IMR-90 (cell line): Measurements from ENCODE around the gene GFY. TPM values are rescaled to one million over a fixed set of nuclear protein-coding genes. Genes with fewer than 3 reads are reported as not detected.

Experiments
- ATAC-seq: fragments of 200-7000 bp; cut with Tn5 transposase; 2 replicates; pipeline ENCODE4 v1.9.1; 2020; ENCODE audit warnings: low read depth, mild to moderate bottlenecking, moderate library complexity
- BruUV-seq: library from RNA; stranded (reverse); fragments of 400-500 nt; replicated peaks from 2 replicates; lab custom pipeline; 2021; lab: Mats Ljungman, UMichigan
- CTCF ChIA-PET: fragments of 300-600 bp; formaldehyde crosslinking; extraction: SDS; loops from one replicate; lab custom pipeline; 2021; ENCODE audit warnings: antibody characterized with exemption; lab: Yijun Ruan, JAX
- POLR2A ChIA-PET: fragments of 300-600 bp; sonication (Branson Sonifier 250); formaldehyde crosslinking; loops from one replicate; lab custom pipeline; 2022; ENCODE audit warnings: antibody characterized with exemption; ENCODE audit not compliant: unreplicated experiment; lab: Charles Lee
- DNase-seq: peaks from one replicate; pipeline ENCODE4 v3.0.0; 2013
- H2AFZ ChIP-seq: replicated peaks from 2 replicates; pipeline ENCODE3; 2013; ENCODE audit warnings: low read length, mild to moderate bottlenecking; ENCODE audit not compliant: poor library complexity
- H2AK5ac ChIP-seq: 2 replicates; pipeline ENCODE4 v1.6.1; 2013; ENCODE audit warnings: low read depth, low read length, inconsistent platforms
- H2AK9ac ChIP-seq: replicated peaks from 2 replicates; pipeline ENCODE3; 2013; ENCODE audit warnings: mild to moderate bottlenecking, low read depth, low read length, moderate library complexity; ENCODE audit not compliant: poor library complexity
- H2BK120ac ChIP-seq: 2 replicates; pipeline ENCODE4 v1.6.1; 2013; ENCODE audit warnings: low read depth, low read length, inconsistent platforms
- H2BK15ac ChIP-seq: 3 replicates; pipeline ENCODE4 v1.6.1; 2013; ENCODE audit warnings: low read depth, low read length, inconsistent platforms
- H2BK20ac ChIP-seq: 2 replicates; pipeline ENCODE4 v1.6.1; 2013; ENCODE audit warnings: low read depth, mild to moderate bottlenecking, inconsistent platforms, low read length, moderate library complexity
- H2BK5ac ChIP-seq: 2 replicates; pipeline ENCODE4 v1.6.1; 2013; ENCODE audit warnings: mild to moderate bottlenecking, low read depth, low read length, inconsistent platforms; ENCODE audit not compliant: poor library complexity, severe bottlenecking
- H3K14ac ChIP-seq: replicated peaks from 2 replicates; pipeline ENCODE4 v1.6.1; 2013; ENCODE audit warnings: low read depth, low read length, inconsistent platforms
- H3K18ac ChIP-seq: 2 replicates; pipeline ENCODE4 v1.6.1; 2013; ENCODE audit warnings: low read depth, low read length, control low read depth
- H3K23ac ChIP-seq: 2 replicates; pipeline ENCODE4 v1.6.1; 2013; ENCODE audit warnings: low read depth, low read length, inconsistent platforms
- H3K27ac ChIP-seq: 2 replicates; pipeline ENCODE4 v1.5.1; 2013; ENCODE audit warnings: mild to moderate bottlenecking, control low read depth, low read length; ENCODE audit not compliant: insufficient read depth
- H3K27me3 ChIP-seq: 2 replicates; pipeline ENCODE4 v1.6.1; 2013; ENCODE audit warnings: low read length; ENCODE audit not compliant: control insufficient read depth, insufficient read depth
- H3K36me3 ChIP-seq: 2 replicates; pipeline ENCODE4 v1.6.1; 2013; ENCODE audit warnings: low read length, mixed read lengths; ENCODE audit not compliant: control insufficient read depth, insufficient read depth
- H3K4ac ChIP-seq: 2 replicates; pipeline ENCODE4 v1.6.1; 2013; ENCODE audit warnings: low read depth, low read length, inconsistent platforms
- H3K4me1 ChIP-seq: 2 replicates; pipeline ENCODE4 v1.6.1; 2013; ENCODE audit warnings: low read length, mixed read lengths; ENCODE audit not compliant: control insufficient read depth, insufficient read depth
- H3K4me2 ChIP-seq: 2 replicates; pipeline ENCODE4 v1.6.1; 2013; ENCODE audit warnings: low read depth, mild to moderate bottlenecking, control low read depth, low read length, moderate library complexity
- H3K4me3 ChIP-seq: 2 replicates; pipeline ENCODE4 v1.5.1; 2013; ENCODE audit warnings: low read depth, mild to moderate bottlenecking, control low read depth, low read length, moderate library complexity; ENCODE audit not compliant: insufficient read depth
- H3K56ac ChIP-seq: 2 replicates; pipeline ENCODE4 v1.6.1; 2013; ENCODE audit warnings: low read length, inconsistent platforms; ENCODE audit not compliant: insufficient read depth; ENCODE audit errors: extremely low read depth
- H3K79me1 ChIP-seq, 2 experiments: 2 replicates each; pipeline ENCODE4 v1.6.1; 2013; ENCODE audit warnings: low read length in 2 of 2, inconsistent platforms in 1 of 2, low read depth in 1 of 2
- H3K9ac ChIP-seq: 2 replicates; pipeline ENCODE4 v1.6.1; 2013; ENCODE audit warnings: low read depth, low read length, control low read depth
- H3K9me1 ChIP-seq: 2 replicates; pipeline ENCODE4 v1.6.1; 2013; ENCODE audit warnings: low read length, inconsistent platforms; ENCODE audit not compliant: insufficient read depth
- H3K9me3 ChIP-seq: 2 replicates; pipeline ENCODE4 v1.6.1; 2013; ENCODE audit warnings: low read length; ENCODE audit not compliant: control insufficient read depth, insufficient read depth
- H4K20me1 ChIP-seq: 2 replicates; pipeline ENCODE4 v1.6.1; 2013; ENCODE audit warnings: low read length, inconsistent platforms; ENCODE audit not compliant: insufficient read depth
- H4K5ac ChIP-seq: 2 replicates; pipeline ENCODE4 v1.6.1; 2013; ENCODE audit warnings: mild to moderate bottlenecking, low read depth, low read length, control low read depth
- H4K8ac ChIP-seq, 2 experiments: 2 replicates each; pipeline ENCODE4 v1.6.1; 2013; ENCODE audit warnings: low read depth in 2 of 2, low read length in 2 of 2, control low read depth in 1 of 2, inconsistent platforms in 1 of 2
- H4K91ac ChIP-seq: 2 replicates; pipeline ENCODE4 v1.6.1; 2013; ENCODE audit warnings: low read depth, low read length, inconsistent platforms; ENCODE audit not compliant: insufficient read depth
- BHLHE40 ChIP-seq: fragments of 150-350 bp; IDR thresholded peaks from 2 replicates; pipeline ENCODE4 v1.6.1; 2016; ENCODE audit warnings: mild to moderate bottlenecking, low read depth, low read length
- CEBPB ChIP-seq: IDR thresholded peaks from 2 replicates; pipeline ENCODE4 v1.6.1; 2012; ENCODE audit warnings: low read depth, low read length, improper control_type of control experiment
- CHD1 ChIP-seq: IDR thresholded peaks from 2 replicates; pipeline ENCODE4 v1.6.1; 2012; ENCODE audit warnings: low read depth, low read length, improper control_type of control experiment
- ELK1 ChIP-seq: fragments of 150-350 bp; IDR thresholded peaks from 2 replicates; pipeline ENCODE4 v1.6.1; 2016; ENCODE audit warnings: low read depth, mild to moderate bottlenecking, low read length, moderate library complexity, borderline replicate concordance
- FOS ChIP-seq: fragments of 150-350 bp; IDR thresholded peaks from 2 replicates; pipeline ENCODE4 v1.6.1; 2016; ENCODE audit warnings: low read depth, low read length
- MAFK ChIP-seq: IDR thresholded peaks from 2 replicates; pipeline ENCODE4 v1.6.1; 2012; ENCODE audit warnings: low read depth, low read length, improper control_type of control experiment
- MAZ ChIP-seq: IDR thresholded peaks from 2 replicates; pipeline ENCODE4 v1.6.1; 2012; ENCODE audit warnings: low read depth, mild to moderate bottlenecking, low read length, improper control_type of control experiment, moderate library complexity, borderline replicate concordance
- NFE2L2 ChIP-seq: fragments of 150-350 bp; IDR thresholded peaks from 2 replicates; pipeline ENCODE4 v1.6.1; 2016; ENCODE audit warnings: low read depth, mild to moderate bottlenecking, low read length
- POLR2A ChIP-seq: IDR thresholded peaks from 2 replicates; pipeline ENCODE4 v1.6.1; 2012; ENCODE audit warnings: mild to moderate bottlenecking, low read depth, low read length
- RAD21 ChIP-seq: IDR thresholded peaks from 2 replicates; pipeline ENCODE4 v1.6.1; 2012; ENCODE audit warnings: low read length, improper control_type of control experiment
- RCOR1 ChIP-seq: IDR thresholded peaks from 2 replicates; pipeline ENCODE4 v1.6.1; 2012; ENCODE audit warnings: mild to moderate bottlenecking, low read length, improper control_type of control experiment; ENCODE audit not compliant: insufficient replicate concordance
- RFX5 ChIP-seq: IDR thresholded peaks from 2 replicates; pipeline ENCODE4 v1.8.0; 2012; ENCODE audit warnings: low read depth, mild to moderate bottlenecking, low read length, moderate library complexity
- WGBS, 2 experiments: methylation state at CpG; one replicate each; pipeline versions ENCODE4 v1.1.5 to v1.1.7; 2013; ENCODE audit warnings: missing lambda C conversion rate in 2 of 2; ENCODE audit not compliant: insufficient read length in 1 of 2; ENCODE audit errors: extremely low coverage in 2 of 2; 5-methylcytosine and 5-hydroxymethylcytosine counted together
- dilution Hi-C: fragments of 300-500 bp; cut with HindIII; formaldehyde crosslinking; loops from one replicate; pipeline ENCODE4 v1.14.3; 2018; ENCODE audit warnings: low sequenced_read_pairs; ENCODE audit not compliant: unreplicated experiment
- in situ Hi-C: fragments of 300-500 bp; cut with MboI; formaldehyde crosslinking; loops from 3 replicates; pipeline ENCODE4 v1.14.3; 2019; ENCODE audit warnings: low sequenced_read_pairs, inconsistent platforms, mixed read lengths
- intact Hi-C: fragments of 100-400 bp; cut with micrococcal nuclease; formaldehyde crosslinking; loops from 2 replicates; pipeline ENCODE4 v1.10.0; 2022
- polyA plus RNA-seq, 3 experiments: library from polyadenylated mRNA; depleted of rRNA; stranded (reverse); fragments of >200 nt; gene quantifications; 2 replicates each; pipeline ENCODE4 v1.2.3, GENCODE V29; 2012; ENCODE audit warnings: low replicate concordance in 1 of 3
- total RNA-seq: library from RNA; depleted of rRNA; stranded (reverse); fragments of >200 nt; gene quantifications from 2 replicates; pipeline ENCODE4 v1.2.3, GENCODE V29; 2012

The GFY gene
- total and polyA plus RNA-seq, 2 of the 4 experiments (the other 2 are of a cell fraction): not detected

DNA sequence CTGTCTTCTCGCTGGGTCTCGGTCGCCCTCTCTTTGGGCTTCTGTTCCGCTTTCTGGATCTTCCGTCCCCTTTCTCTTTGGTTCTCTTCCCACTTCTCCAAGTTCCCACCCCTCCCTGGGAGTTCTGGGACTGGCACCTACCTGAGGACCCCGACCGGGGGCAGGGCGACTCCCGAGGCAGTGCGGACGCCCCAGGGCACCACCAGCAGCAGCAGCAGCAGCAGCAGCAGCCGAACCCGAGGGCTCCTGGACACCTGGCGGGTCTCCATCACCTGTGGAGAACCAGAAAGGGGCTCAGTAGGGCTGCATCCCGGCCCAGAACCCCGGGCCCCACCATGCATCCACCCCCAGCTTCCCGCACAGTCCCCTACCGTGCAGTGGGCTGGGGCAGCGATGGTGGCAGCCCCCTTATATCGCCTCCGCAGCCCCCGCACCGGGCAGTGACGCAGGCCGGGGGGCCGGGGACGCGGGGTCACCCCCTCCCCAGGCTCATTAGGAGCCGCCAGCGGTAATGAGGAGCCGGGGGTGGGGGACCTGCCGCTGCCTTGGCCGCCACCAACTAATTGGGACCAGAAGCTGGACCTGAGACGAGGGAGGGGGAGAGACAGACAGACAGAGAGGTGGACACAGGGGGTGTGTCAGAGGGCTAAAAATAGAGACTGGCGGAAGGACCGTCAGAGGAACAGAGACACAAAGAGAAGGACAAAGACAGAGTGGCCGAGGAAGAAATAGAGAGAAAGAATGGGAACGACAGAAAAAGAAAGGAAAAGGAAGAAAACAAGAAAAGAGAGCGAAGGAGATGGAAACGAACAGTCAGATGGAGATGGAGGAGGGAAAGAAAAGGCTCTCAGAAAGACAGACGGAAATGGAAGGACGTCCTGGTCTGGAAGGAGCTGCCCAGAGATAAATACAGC lies 1.9 kb upstream of the GFY start, which contains the start of gene PTH2:
TSS of gene PTH2 (minus strand) at position 371 of the 914 bp plus-strand sequence. CDS start at position 269, 102 bp downstream.
- no peaks in the 10 kb centered on the region for H3K36me3 ChIP-seq
- H4K91ac ChIP-seq: no peak within 1 kb of the TSS
- intact Hi-C loops (no loop called here), in situ Hi-C loops (no loop called here), dilution Hi-C loops (no loop called here)
- H4K8ac ChIP-seq: no peak within 1 kb of the TSS
- H2BK120ac ChIP-seq: no peak within 1 kb of the TSS
- H3K23ac ChIP-seq: no peak within 1 kb of the TSS
- H3K56ac ChIP-seq: no peak within 1 kb of the TSS
- H2AK5ac ChIP-seq: no peak within 1 kb of the TSS
- H2BK5ac ChIP-seq: no peak within 1 kb of the TSS
- H2AK9ac ChIP-seq: no peak within 1 kb of the TSS
- H3K4me3 ChIP-seq: no peak within 1 kb of the TSS
- H3K4me1 ChIP-seq: peaks cover 2% of the 10 kb centered on the region; the same call in 1 of the 2 replicates
- POLR2A ChIA-PET: no interaction called here
- no peak within 1 kb of the TSS for H2BK15ac ChIP-seq
- DNase-seq (no peak), ATAC-seq (no peak)
- H3K9me1 ChIP-seq: no peaks in the 10 kb centered on the region
- no peak within 1 kb of the TSS for H3K27ac ChIP-seq
- H3K9ac ChIP-seq: no peak within 1 kb of the TSS
- H2BK20ac ChIP-seq: no peak within 1 kb of the TSS
- no peak within 1 kb of the TSS for H4K5ac ChIP-seq
- H3K9me3 ChIP-seq: peaks cover 2% of the 10 kb centered on the region; the same call in 1 of the 2 replicates
- no peak within 1 kb of the TSS for H3K14ac ChIP-seq
- TF ChIP-seq CEBPB (no peak), MAZ (no peak), CHD1 (no peak), RCOR1 (no peak), BHLHE40 (no peak), POLR2A (no peak), ELK1 (no peak), RAD21 (no peak), NFE2L2 (no peak), RFX5 (no peak), MAFK (no peak), FOS (no peak)
- H3K4ac ChIP-seq: no peak within 1 kb of the TSS
- WGBS, 2 experiments: 5% methylated on average over 21 of the region's 42 CpGs; no CpG with 5 or more reads in 1 of the 2 experiments
- no peak within 1 kb of the TSS for H3K18ac ChIP-seq
- H3K27me3 ChIP-seq: peaks cover 94% of the 10 kb centered on the region
- H2AFZ ChIP-seq: peak within 1 kb of the TSS; percentile 81
- H3K4me2 ChIP-seq: peak within 1 kb of the TSS; percentile 10; the same call in 1 of the 2 replicates
- H3K79me1 ChIP-seq: no peaks in the 10 kb centered on the region
- no TSS peak for BruUV-seq
- no peaks in the 10 kb centered on the region for H4K20me1 ChIP-seq
- CTCF ChIA-PET: interaction anchor here (0.5 kb wide), 1 partner anchor 163 kb away, joined by 3 read pairs; no protein-coding TSS in a partner anchor
